ENCODE results near the gene PRPS1L1. TPM values are rescaled to one million over a fixed set of nuclear protein-coding genes. Genes with fewer than 3 reads are reported as not detected.

Gene PRPS1L1
- total and polyA plus RNA-seq, 9 donors = not detected

- H3K4me3 ChIP-seq (ENCODE audit: low read length) = no peak overlapping the region
- no peak for DNase-seq
- no peaks in the 10 kb centered on the region for H3K36me3 ChIP-seq (ENCODE audit: control insufficient read depth, insufficient read depth, low read length)
- no peak overlapping the region for H3K27ac ChIP-seq (ENCODE audit: low read length)
- H3K27me3 ChIP-seq (ENCODE audit: control insufficient read depth, insufficient read depth, low read length) = no peaks in the 10 kb centered on the region
- no peaks in the 10 kb centered on the region for H3K4me1 ChIP-seq (ENCODE audit: control insufficient read depth, insufficient read depth, low read length)
- no peaks in the 10 kb centered on the region for H3K9me3 ChIP-seq (replicated peaks; ENCODE audit: control insufficient read depth, low read depth, low read length)
- WGBS (ENCODE audit: insufficient coverage) = 86% methylated on average over 2 of the region's 3 CpGs
These were observed 17.5 kb upstream of the PRPS1L1 start for GRCh38 chr7:18045171-18045570.

GRCh38 chr7:18041191-18041590 is 13.5 kb upstream of the PRPS1L1 start:
- Histone ChIP-seq H3K4me1 (ENCODE audit: control insufficient read depth, insufficient read depth, low read length) (no peaks in the 10 kb centered on the region), H3K4me3 (ENCODE audit: low read length) (no peak overlapping the region), H3K27ac (ENCODE audit: low read length) (no peak overlapping the region), H3K36me3 (ENCODE audit: control insufficient read depth, insufficient read depth, low read length) (no peaks in the 10 kb centered on the region), H3K27me3 (ENCODE audit: control insufficient read depth, insufficient read depth, low read length) (no peaks in the 10 kb centered on the region), H3K9me3 (replicated peaks; ENCODE audit: control insufficient read depth, low read depth, low read length) (no peaks in the 10 kb centered on the region)
- DNase-seq = no peak

- H3K27ac ChIP-seq (ENCODE audit: low read length) = no peak overlapping the region
- DNase-seq = no peak
- no CpG with 5 or more reads among the region's 5 CpGs for WGBS (ENCODE audit: insufficient coverage)
- H3K36me3 ChIP-seq (ENCODE audit: control insufficient read depth, insufficient read depth, low read length) = no peaks in the 10 kb centered on the region
- H3K4me1 ChIP-seq (ENCODE audit: control insufficient read depth, insufficient read depth, low read length) = no peaks in the 10 kb centered on the region
- H3K9me3 ChIP-seq (replicated peaks; ENCODE audit: control insufficient read depth, low read depth, low read length) = no peaks in the 10 kb centered on the region
- no peak overlapping the region for H3K4me3 ChIP-seq (ENCODE audit: low read length)
- no peaks in the 10 kb centered on the region for H3K27me3 ChIP-seq (ENCODE audit: control insufficient read depth, insufficient read depth, low read length)
These were observed 12.6 kb upstream of the PRPS1L1 start for GRCh38 chr7:18040196-18040595.

GRCh38 chr7:18038382-18038781 is 10.7 kb upstream of the PRPS1L1 start:
- Histone ChIP-seq H3K27ac (ENCODE audit: low read length) (no peak overlapping the region), H3K27me3 (ENCODE audit: control insufficient read depth, insufficient read depth, low read length) (no peaks in the 10 kb centered on the region), H3K36me3 (ENCODE audit: control insufficient read depth, insufficient read depth, low read length) (no peaks in the 10 kb centered on the region), H3K4me1 (ENCODE audit: control insufficient read depth, insufficient read depth, low read length) (no peaks in the 10 kb centered on the region), H3K4me3 (ENCODE audit: low read length) (no peak overlapping the region), H3K9me3 (replicated peaks; ENCODE audit: control insufficient read depth, low read depth, low read length) (no peaks in the 10 kb centered on the region)
- no peak for DNase-seq

GRCh38 chr7:18037609-18038008 is 10.0 kb upstream of the PRPS1L1 start:
- H3K36me3 ChIP-seq (ENCODE audit: control insufficient read depth, insufficient read depth, low read length) = no peaks in the 10 kb centered on the region
- H3K27me3 ChIP-seq (ENCODE audit: control insufficient read depth, insufficient read depth, low read length) = no peaks in the 10 kb centered on the region
- H3K4me1 ChIP-seq (ENCODE audit: control insufficient read depth, insufficient read depth, low read length) = no peaks in the 10 kb centered on the region
- H3K4me3 ChIP-seq (ENCODE audit: low read length) = no peak overlapping the region
- WGBS (ENCODE audit: insufficient coverage) = 100% methylated on average over 1 of the region's 3 CpGs
- H3K27ac ChIP-seq (ENCODE audit: low read length) = no peak overlapping the region
- H3K9me3 ChIP-seq (replicated peaks; ENCODE audit: control insufficient read depth, low read depth, low read length) = no peaks in the 10 kb centered on the region
- DNase-seq = no peak

- no peak overlapping the region for H3K4me3 ChIP-seq (ENCODE audit: low read length)
- no peaks in the 10 kb centered on the region for H3K4me1 ChIP-seq (ENCODE audit: control insufficient read depth, insufficient read depth, low read length)
- no peaks in the 10 kb centered on the region for H3K36me3 ChIP-seq (ENCODE audit: control insufficient read depth, insufficient read depth, low read length)
- H3K9me3 ChIP-seq (replicated peaks; ENCODE audit: control insufficient read depth, low read depth, low read length) = no peaks in the 10 kb centered on the region
- WGBS (ENCODE audit: insufficient coverage) = 93% methylated on average over 2 of the region's 3 CpGs
- H3K27ac ChIP-seq (ENCODE audit: low read length) = no peak overlapping the region
- H3K27me3 ChIP-seq (ENCODE audit: control insufficient read depth, insufficient read depth, low read length) = no peaks in the 10 kb centered on the region
- no peak for DNase-seq
These were observed 9.1 kb upstream of the PRPS1L1 start for GRCh38 chr7:18036783-18037182.

GRCh38 chr7:18030758-18031157 is 3.1 kb upstream of the PRPS1L1 start:
- WGBS (ENCODE audit: insufficient coverage) = no CpG with 5 or more reads among the region's 1 CpG
- H3K4me3 ChIP-seq (ENCODE audit: low read length) = no peak overlapping the region
- no peaks in the 10 kb centered on the region for H3K9me3 ChIP-seq (replicated peaks; ENCODE audit: control insufficient read depth, low read depth, low read length)
- no peaks in the 10 kb centered on the region for H3K36me3 ChIP-seq (ENCODE audit: control insufficient read depth, insufficient read depth, low read length)
- DNase-seq = no peak
- no peaks in the 10 kb centered on the region for H3K4me1 ChIP-seq (ENCODE audit: control insufficient read depth, insufficient read depth, low read length)
- H3K27me3 ChIP-seq (ENCODE audit: control insufficient read depth, insufficient read depth, low read length) = no peaks in the 10 kb centered on the region
- no peak overlapping the region for H3K27ac ChIP-seq (ENCODE audit: low read length)

GRCh38 chr7:18020138-18020715 is 7.4 kb downstream of the PRPS1L1 start:
- WGBS (ENCODE audit: insufficient coverage) = 90% methylated on average over 2 of the region's 3 CpGs
- no peak for DNase-seq
- Histone ChIP-seq H3K4me3 (ENCODE audit: low read length) (no peak overlapping the region), H3K9me3 (replicated peaks; ENCODE audit: control insufficient read depth, low read depth, low read length) (no peaks in the 10 kb centered on the region), H3K27me3 (ENCODE audit: control insufficient read depth, insufficient read depth, low read length) (no peaks in the 10 kb centered on the region), H3K27ac (ENCODE audit: low read length) (no peak overlapping the region), H3K36me3 (ENCODE audit: control insufficient read depth, insufficient read depth, low read length) (no peaks in the 10 kb centered on the region), H3K4me1 (ENCODE audit: control insufficient read depth, insufficient read depth, low read length) (no peaks in the 10 kb centered on the region)

- Histone ChIP-seq H3K27ac (ENCODE audit: low read length) (no peak overlapping the region), H3K27me3 (ENCODE audit: control insufficient read depth, insufficient read depth, low read length) (no peaks in the 10 kb centered on the region), H3K36me3 (ENCODE audit: control insufficient read depth, insufficient read depth, low read length) (no peaks in the 10 kb centered on the region), H3K9me3 (replicated peaks; ENCODE audit: control insufficient read depth, low read depth, low read length) (no peaks in the 10 kb centered on the region), H3K4me3 (ENCODE audit: low read length) (no peak overlapping the region), H3K4me1 (ENCODE audit: control insufficient read depth, insufficient read depth, low read length) (no peaks in the 10 kb centered on the region)
- 56% methylated on average over 1 of the region's 1 CpG for WGBS (ENCODE audit: insufficient coverage)
- peak; percentile 53 for DNase-seq
These were observed 8.1 kb downstream of the PRPS1L1 start for GRCh38 chr7:18019555-18019954.

- no peaks in the 10 kb centered on the region for H3K36me3 ChIP-seq (ENCODE audit: control insufficient read depth, insufficient read depth, low read length)
- H3K27ac ChIP-seq (ENCODE audit: low read length) = no peak overlapping the region
- H3K4me1 ChIP-seq (ENCODE audit: control insufficient read depth, insufficient read depth, low read length) = no peaks in the 10 kb centered on the region
- DNase-seq = no peak
- H3K27me3 ChIP-seq (ENCODE audit: control insufficient read depth, insufficient read depth, low read length) = no peaks in the 10 kb centered on the region
- WGBS (ENCODE audit: insufficient coverage) = 93% methylated on average over 2 of the region's 5 CpGs
- H3K4me3 ChIP-seq (ENCODE audit: low read length) = no peak overlapping the region
- H3K9me3 ChIP-seq (replicated peaks; ENCODE audit: control insufficient read depth, low read depth, low read length) = no peaks in the 10 kb centered on the region
These were observed 9.1 kb downstream of the PRPS1L1 start for GRCh38 chr7:18018296-18019215.
